ENCODE data around the gene TUBB1. TPM values are rescaled to one million over a fixed set of nuclear protein-coding genes. Genes with fewer than 3 reads are reported as not detected.

TUBB1 gene
- total and polyA plus RNA-seq, 2 of the 13 experiments (the other 11 are each of a cell fraction or from before 2014, with no cell fraction given): 0.11 to 57.6 TPM

DNA sequence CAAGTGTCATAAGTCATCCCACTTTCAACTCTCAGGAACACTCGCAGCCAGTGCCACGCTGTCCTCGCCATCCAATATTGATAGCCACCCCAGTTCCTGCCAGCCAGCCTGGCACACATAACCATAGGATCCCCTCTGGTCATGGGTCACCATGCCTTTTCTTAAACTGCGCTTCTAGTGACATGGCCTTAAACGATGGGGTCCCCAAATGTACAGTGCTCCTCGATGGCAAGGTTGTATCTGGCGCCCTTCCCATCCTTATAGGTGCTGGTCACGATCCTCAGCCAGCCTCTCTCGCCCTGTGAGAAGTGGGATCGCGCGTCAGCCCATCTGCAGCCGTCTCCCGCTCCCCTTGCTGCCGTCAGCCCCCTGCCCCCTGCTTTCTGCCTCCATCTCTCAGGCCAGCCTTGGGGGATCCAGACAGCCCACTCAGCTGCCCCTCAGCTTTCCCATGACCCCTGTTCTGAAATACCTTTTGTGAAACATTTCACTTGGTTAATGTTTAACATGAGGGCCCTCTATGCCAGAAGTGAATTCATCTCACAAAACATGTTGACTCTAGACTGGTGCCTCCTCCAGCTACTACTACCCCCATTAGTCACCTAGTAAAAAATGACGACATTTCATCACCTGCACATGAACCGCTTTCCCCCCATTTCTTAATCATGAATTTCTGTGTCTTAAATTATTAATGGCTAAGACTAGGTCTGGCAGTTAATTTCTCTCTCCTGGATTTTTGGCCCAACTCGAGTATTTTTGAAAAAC is 23.6 kb upstream of the TUBB1 start (continued):
- TF ChIP-seq, protein P1, sequence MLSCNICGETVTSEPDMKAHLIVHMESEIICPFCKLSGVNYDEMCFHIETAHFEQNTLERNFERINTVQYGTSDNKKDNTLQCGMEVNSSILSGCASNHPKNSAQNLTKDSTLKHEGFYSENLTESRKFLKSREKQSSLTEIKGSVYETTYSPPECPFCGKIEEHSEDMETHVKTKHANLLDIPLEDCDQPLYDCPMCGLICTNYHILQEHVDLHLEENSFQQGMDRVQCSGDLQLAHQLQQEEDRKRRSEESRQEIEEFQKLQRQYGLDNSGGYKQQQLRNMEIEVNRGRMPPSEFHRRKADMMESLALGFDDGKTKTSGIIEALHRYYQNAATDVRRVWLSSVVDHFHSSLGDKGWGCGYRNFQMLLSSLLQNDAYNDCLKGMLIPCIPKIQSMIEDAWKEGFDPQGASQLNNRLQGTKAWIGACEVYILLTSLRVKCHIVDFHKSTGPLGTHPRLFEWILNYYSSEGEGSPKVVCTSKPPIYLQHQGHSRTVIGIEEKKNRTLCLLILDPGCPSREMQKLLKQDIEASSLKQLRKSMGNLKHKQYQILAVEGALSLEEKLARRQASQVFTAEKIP (CRISPR knock-in tag; IDR thresholded peaks at IDR 0.05; ENCODE audit: borderline replicate concordance): no peak
- TF ChIP-seq RERE (CRISPR knock-in tag; IDR thresholded peaks at IDR 0.05; ENCODE audit: low read depth) (no peak), HNF1A (IDR thresholded peaks at IDR 0.05; ENCODE audit: low read depth) (peak; percentile 98), HNF1A (CRISPR knock-in tag; IDR thresholded peaks at IDR 0.05; ENCODE audit: borderline replicate concordance) (peak; percentile 98), SETDB1 (CRISPR knock-in tag; IDR thresholded peaks at IDR 0.05; ENCODE audit: borderline replicate concordance) (no peak), CENPX (CRISPR knock-in tag; IDR thresholded peaks at IDR 0.05) (no peak), CREM (IDR thresholded peaks at IDR 0.05) (peak; percentile 68), CREM (CRISPR knock-in tag; IDR thresholded peaks at IDR 0.05) (no peak), ZNF598 (CRISPR knock-in tag; IDR thresholded peaks at IDR 0.05; ENCODE audit: borderline replicate concordance) (no peak; the same call in 1 of the 2 replicates), TBX3 (IDR thresholded peaks at IDR 0.05; ENCODE audit: borderline replicate concordance) (no peak), ZNF747 (CRISPR knock-in tag; IDR thresholded peaks at IDR 0.05; ENCODE audit: borderline replicate concordance) (no peak), DDIT3 (CRISPR knock-in tag; IDR thresholded peaks at IDR 0.05) (no peak), ZNF547 (CRISPR knock-in tag; IDR thresholded peaks at IDR 0.05) (peak; percentile 15; the same call in 1 of the 2 replicates), KLF13 (CRISPR knock-in tag; IDR thresholded peaks at IDR 0.05) (no peak), HDAC2 (CRISPR knock-in tag; IDR thresholded peaks at IDR 0.05) (no peak; the same call in 1 of the 2 replicates)
- TF ChIP-seq, protein P2, sequence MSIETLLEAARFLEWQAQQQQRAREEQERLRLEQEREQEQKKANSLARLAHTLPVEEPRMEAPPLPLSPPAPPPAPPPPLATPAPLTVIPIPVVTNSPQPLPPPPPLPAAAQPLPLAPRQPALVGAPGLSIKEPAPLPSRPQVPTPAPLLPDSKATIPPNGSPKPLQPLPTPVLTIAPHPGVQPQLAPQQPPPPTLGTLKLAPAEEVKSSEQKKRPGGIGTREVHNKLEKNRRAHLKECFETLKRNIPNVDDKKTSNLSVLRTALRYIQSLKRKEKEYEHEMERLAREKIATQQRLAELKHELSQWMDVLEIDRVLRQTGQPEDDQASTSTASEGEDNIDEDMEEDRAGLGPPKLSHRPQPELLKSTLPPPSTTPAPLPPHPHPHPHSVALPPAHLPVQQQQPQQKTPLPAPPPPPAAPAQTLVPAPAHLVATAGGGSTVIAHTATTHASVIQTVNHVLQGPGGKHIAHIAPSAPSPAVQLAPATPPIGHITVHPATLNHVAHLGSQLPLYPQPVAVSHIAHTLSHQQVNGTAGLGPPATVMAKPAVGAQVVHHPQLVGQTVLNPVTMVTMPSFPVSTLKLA (IDR thresholded peaks at IDR 0.05): no peak
